EH (cell line): ENCODE measurements around the gene TKTL2.

Experiments
- DNase-seq: peaks from one replicate; pipeline ENCODE4 v3.0.0-alpha.2; 2015; ENCODE audit warnings: low read depth

The TKTL2 gene

GRCh38 chr4:163473576-163473975 is at the start of gene TKTL2:
Gene TKTL2 (minus strand): TSS chr4:163473754. CDS start chr4:163473734, 20 bp downstream.
- no peak for DNase-seq

- no peak for DNase-seq
Measured at GRCh38 chr4:163515198-163515597, 41.6 kb upstream of the TKTL2 start.

GRCh38 chr4:163505374-163505773 is 31.8 kb upstream of the TKTL2 start:
- peak; percentile 19 for DNase-seq

- no peak for DNase-seq
Measured at GRCh38 chr4:163500586-163500985, 27.0 kb upstream of the TKTL2 start.

- no peak for DNase-seq
Measured at GRCh38 chr4:163495900-163496299, 22.3 kb upstream of the TKTL2 start.

GRCh38 chr4:163494360-163495241 is 21.0 kb upstream of the TKTL2 start, which contains the start of gene TMA16:
Gene TMA16 (plus strand): TSS chr4:163494690. CDS start chr4:163494802, 112 bp downstream.
- DNase-seq = peak; percentile 95

- DNase-seq = no peak
Measured at GRCh38 chr4:163493643-163494359, 20.2 kb upstream of the TKTL2 start.

GRCh38 chr4:163492951-163493504 is 19.5 kb upstream of the TKTL2 start:
- peak; percentile 25 for DNase-seq

GRCh38 chr4:163489929-163490328 is 16.4 kb upstream of the TKTL2 start:
- DNase-seq = no peak

GRCh38 chr4:163486321-163486720 is 12.8 kb upstream of the TKTL2 start:
- DNase-seq = no peak

- no peak for DNase-seq
Measured at GRCh38 chr4:163485589-163485988, 12.0 kb upstream of the TKTL2 start.

- peak; percentile 56 for DNase-seq
Measured at GRCh38 chr4:163484906-163485305, 11.4 kb upstream of the TKTL2 start.

GRCh38 chr4:163482190-163482589 is 8.6 kb upstream of the TKTL2 start:
- no peak for DNase-seq

- no peak for DNase-seq
Measured at GRCh38 chr4:163476761-163477438, 3.3 kb upstream of the TKTL2 start.

- no peak for DNase-seq
Measured at GRCh38 chr4:163474027-163474426, 473 bp upstream of the TKTL2 start.

GRCh38 chr4:163473130-163473529 is 424 bp downstream of the TKTL2 start:
- no peak for DNase-seq

- DNase-seq = no peak
Measured at GRCh38 chr4:163470391-163470790, 3.2 kb downstream of the TKTL2 start.

GRCh38 chr4:163467082-163467770 is 6.3 kb downstream of the TKTL2 start:
- DNase-seq = no peak

GRCh38 chr4:163462556-163462955 is 11.0 kb downstream of the TKTL2 start:
- DNase-seq = no peak

GRCh38 chr4:163448540-163449203 is 24.9 kb downstream of the TKTL2 start:
- DNase-seq = peak; percentile 43

GRCh38 chr4:163447481-163447880 is 26.1 kb downstream of the TKTL2 start:
- peak; percentile 19 for DNase-seq
